ENCODE results near the gene PLCH1. TPM values are rescaled to one million over a fixed set of nuclear protein-coding genes. Genes with fewer than 3 reads are reported as not detected.
"Not testable (repeated sequence)": the region's sequence is repeated elsewhere in the genome, so short reads cannot be mapped to it uniquely, and the experiment has no call there.

Gene PLCH1
- polyA plus RNA-seq, 1 experiment: 0.06 TPM

DNA sequence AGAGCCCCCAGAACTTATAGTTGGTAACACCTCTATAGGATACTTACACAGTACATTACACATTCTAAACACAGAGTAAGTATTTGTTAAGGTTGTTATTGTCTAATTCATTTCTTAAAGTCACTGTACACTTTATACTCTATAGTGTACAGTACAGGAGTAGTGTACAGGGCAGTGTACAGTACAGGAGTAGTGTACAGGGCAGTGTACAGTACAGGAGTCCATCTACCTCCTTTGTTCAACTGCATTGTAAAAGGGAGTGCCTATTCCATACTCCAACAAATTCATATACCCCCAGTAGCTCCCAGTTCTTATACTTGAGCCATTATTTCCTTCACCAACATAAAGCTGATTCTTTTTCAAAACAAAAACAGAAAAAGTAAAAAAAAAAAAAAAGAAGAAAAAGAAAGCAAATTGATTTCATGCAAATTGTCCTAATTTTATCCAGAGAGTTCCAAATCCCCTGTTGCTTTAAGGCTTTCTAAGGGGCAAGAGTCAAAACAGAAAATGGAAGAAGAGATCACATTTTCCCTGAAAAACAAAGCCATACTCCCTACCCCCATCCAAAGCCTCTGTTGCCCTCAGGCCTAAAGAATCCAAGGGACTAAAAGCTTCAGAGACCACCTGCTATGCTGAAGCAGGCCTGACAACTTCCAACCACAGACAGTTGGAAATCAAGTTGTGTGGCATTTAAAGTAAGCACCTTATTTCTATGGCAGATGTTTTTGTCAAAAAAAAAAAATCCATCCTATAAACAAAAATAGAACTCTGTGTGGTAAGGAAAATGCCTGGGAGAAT lies 125.6 kb downstream of the PLCH1 start:
- DNase-seq (ENCODE audit: low read depth): no peak
- TF ChIP-seq, protein P1, sequence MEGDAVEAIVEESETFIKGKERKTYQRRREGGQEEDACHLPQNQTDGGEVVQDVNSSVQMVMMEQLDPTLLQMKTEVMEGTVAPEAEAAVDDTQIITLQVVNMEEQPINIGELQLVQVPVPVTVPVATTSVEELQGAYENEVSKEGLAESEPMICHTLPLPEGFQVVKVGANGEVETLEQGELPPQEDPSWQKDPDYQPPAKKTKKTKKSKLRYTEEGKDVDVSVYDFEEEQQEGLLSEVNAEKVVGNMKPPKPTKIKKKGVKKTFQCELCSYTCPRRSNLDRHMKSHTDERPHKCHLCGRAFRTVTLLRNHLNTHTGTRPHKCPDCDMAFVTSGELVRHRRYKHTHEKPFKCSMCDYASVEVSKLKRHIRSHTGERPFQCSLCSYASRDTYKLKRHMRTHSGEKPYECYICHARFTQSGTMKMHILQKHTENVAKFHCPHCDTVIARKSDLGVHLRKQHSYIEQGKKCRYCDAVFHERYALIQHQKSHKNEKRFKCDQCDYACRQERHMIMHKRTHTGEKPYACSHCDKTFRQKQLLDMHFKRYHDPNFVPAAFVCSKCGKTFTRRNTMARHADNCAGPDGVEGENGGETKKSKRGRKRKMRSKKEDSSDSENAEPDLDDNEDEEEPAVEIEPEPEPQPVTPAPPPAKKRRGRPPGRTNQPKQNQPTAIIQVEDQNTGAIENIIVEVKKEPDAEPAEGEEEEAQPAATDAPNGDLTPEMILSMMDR (IDR thresholded peaks at IDR 0.05; ENCODE audit: insufficient read depth, low read depth, low read length): no peak
- CTCF ChIA-PET: no interaction called here
- POLR2A ChIA-PET: no interaction called here
- Histone ChIP-seq H3K36me3 (ENCODE audit: control insufficient read depth, insufficient read depth, low read length) (no peaks in the 10 kb centered on the region), H3K4me3 (ENCODE audit: low read depth, low read length) (no peak overlapping the region), H3K27me3 (ENCODE audit: control insufficient read depth, insufficient read depth, low read length) (no peaks in the 10 kb centered on the region)

DNA sequence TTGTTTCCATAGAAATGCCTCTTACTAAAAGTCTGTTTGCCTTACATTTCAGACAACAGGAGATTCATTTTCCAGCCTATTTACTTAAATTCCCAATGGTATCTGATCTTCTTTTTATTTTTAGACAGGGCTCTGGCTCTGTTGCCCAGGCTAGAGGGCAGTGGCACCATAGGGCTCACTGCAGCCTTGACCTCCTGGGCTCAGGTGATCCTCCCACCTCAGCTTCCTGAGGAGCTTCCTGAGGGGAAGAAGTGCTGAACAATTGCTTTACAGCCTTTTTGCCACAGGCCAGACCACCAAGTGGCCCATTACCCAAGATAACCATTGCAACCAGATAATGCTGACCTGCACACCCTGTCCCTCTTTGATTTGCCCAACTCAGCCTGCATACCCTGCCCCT lies 126.3 kb downstream of the PLCH1 start:
- CTCF ChIA-PET: interaction anchor here (0.6 to 0.8 kb wide), 2 partner anchors 11 to 13 kb away, joined by 3 read pairs; no protein-coding TSS in a partner anchor
- POLR2A ChIA-PET: no interaction called here
- H3K27me3 ChIP-seq (ENCODE audit: control insufficient read depth, insufficient read depth, low read length): no peaks in the 10 kb centered on the region

DNA sequence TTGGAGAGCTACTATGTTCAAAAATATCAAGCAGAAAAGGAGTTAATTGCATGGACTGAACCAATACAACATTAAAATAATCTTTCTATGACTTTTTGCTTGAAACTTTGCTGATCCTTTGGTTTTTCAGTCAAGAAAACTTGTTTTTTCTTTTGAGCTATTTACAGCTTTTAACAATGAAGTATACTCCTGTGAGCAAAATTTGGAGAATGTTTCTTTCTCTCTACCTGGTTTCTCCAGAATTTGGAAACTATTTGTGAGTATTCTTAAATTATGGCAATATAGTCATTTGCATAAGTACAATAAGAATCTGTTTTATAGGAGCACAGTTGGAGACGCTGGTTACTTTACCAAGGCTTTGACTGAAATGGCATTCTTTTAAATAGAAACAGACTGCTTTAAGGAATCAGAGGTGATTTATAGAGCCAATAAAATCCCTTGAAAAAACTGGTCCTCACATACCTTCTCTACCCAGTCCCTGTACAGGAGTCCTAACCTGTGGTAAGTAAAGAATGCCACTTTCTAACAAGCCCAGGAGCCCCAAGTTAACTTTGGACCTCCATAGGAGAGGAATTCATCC lies 127.4 kb downstream of the PLCH1 start:
- DNase-seq (ENCODE audit: low read depth): no peak
- Histone ChIP-seq H3K36me3 (ENCODE audit: control insufficient read depth, insufficient read depth, low read length) (no peaks in the 10 kb centered on the region), H3K27me3 (ENCODE audit: control insufficient read depth, insufficient read depth, low read length) (no peaks in the 10 kb centered on the region), H3K4me3 (ENCODE audit: low read depth, low read length) (no peak overlapping the region)
- CTCF ChIA-PET: no interaction called here
- TF ChIP-seq, protein P1 (IDR thresholded peaks at IDR 0.05; ENCODE audit: insufficient read depth, low read depth, low read length): no peak
- POLR2A ChIA-PET: no interaction called here

More for the DNA sequence above, 126.3 kb downstream of the PLCH1 start:
- H3K4me3 ChIP-seq (ENCODE audit: low read depth, low read length): no peak overlapping the region
- no peak for DNase-seq (ENCODE audit: low read depth)
- H3K36me3 ChIP-seq (ENCODE audit: control insufficient read depth, insufficient read depth, low read length): no peaks in the 10 kb centered on the region
- TF ChIP-seq, protein P1 (IDR thresholded peaks at IDR 0.05; ENCODE audit: insufficient read depth, low read depth, low read length): no peak

DNA sequence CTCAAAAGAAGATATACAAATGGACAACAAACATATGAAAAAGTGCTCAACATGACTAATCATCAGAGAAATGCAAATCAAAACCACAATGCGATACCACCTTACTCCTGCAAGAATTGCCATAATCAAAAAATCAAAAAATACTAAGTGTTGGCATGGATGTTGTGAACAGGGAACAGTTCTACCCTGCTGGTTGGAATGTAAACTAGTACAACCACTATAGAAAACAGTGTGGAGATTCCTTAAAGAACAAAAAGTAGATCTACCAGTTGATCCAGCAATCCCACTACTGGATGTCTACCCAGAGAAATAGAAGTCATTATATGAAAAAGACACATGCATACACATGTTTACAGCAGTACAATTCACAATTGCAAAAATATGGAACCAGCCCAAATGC lies 129.7 kb downstream of the PLCH1 start:
- H3K4me3 ChIP-seq (ENCODE audit: low read depth, low read length); H3K36me3 ChIP-seq (ENCODE audit: control insufficient read depth, insufficient read depth, low read length); H3K27me3 ChIP-seq (ENCODE audit: control insufficient read depth, insufficient read depth, low read length); DNase-seq (ENCODE audit: low read depth); CTCF ChIA-PET; POLR2A ChIA-PET: not testable (repeated sequence)

DNA sequence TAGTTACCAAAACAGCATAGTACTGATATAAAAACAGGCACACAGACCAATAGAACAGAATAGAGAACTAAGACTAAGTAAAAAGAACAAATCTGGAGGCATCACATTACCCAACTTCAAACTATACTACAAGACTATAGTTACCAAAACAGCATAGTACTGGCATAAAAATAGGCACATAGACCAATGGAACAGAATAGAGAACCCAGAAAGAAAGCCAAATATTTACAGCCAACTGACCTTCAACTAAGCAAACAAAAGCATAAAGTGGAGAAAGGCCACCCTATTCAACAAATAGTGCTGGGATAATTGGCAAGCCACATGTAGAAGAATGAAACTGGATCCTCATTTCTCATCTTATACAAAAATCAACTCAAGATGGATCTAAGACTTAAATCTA lies 130.5 kb downstream of the PLCH1 start:
- H3K4me3 ChIP-seq (ENCODE audit: low read depth, low read length); DNase-seq (ENCODE audit: low read depth); H3K27me3 ChIP-seq (ENCODE audit: control insufficient read depth, insufficient read depth, low read length); CTCF ChIA-PET; POLR2A ChIA-PET; H3K36me3 ChIP-seq (ENCODE audit: control insufficient read depth, insufficient read depth, low read length): not testable (repeated sequence)

- Histone ChIP-seq H3K4me3 (ENCODE audit: low read depth, low read length) (no peak overlapping the region), H3K27me3 (ENCODE audit: control insufficient read depth, insufficient read depth, low read length) (no peaks in the 10 kb centered on the region), H3K36me3 (ENCODE audit: control insufficient read depth, insufficient read depth, low read length) (no peaks in the 10 kb centered on the region)
- POLR2A ChIA-PET: no interaction called here
- no peak for DNase-seq (ENCODE audit: low read depth)
- CTCF ChIA-PET: no interaction called here
- TF ChIP-seq, protein P1 (IDR thresholded peaks at IDR 0.05; ENCODE audit: insufficient read depth, low read depth, low read length): no peak
These were observed 133.4 kb downstream of the PLCH1 start for GRCh38 chr3:155611456-155611855.

Data from BJ (cell line).